K562 (cell line): ENCODE results near the gene PCDH9. TPM values are rescaled to one million over a fixed set of nuclear protein-coding genes. Genes with fewer than 3 reads are reported as not detected.

Experiments used
- ATAC-seq: fragments of 200-7000 bp; cut with Tn5 transposase; 3 replicates; pipeline ENCODE4 v1.9.1; 2020; ENCODE audit warnings: moderate library complexity
- BruUV-seq: library from RNA; stranded (reverse); fragments of 400-500 nt; replicated peaks from 2 replicates; lab custom pipeline; 2021; lab: Mats Ljungman, UMichigan
- CTCF ChIA-PET: fragments of 300-600 bp; formaldehyde crosslinking; extraction: SDS; loops from one replicate; lab custom pipeline; 2021; ENCODE audit warnings: low intra/inter-chr PET ratio; lab: Yijun Ruan, JAX
- POLR2A ChIA-PET: fragments of 300-600, 350-650 bp; sonication (Branson Sonifier 250); formaldehyde crosslinking; extraction: SDS; loops from one replicate; lab custom pipeline; 2021; ENCODE audit warnings: antibody characterized with exemption, inconsistent platforms; lab: Yijun Ruan, JAX
- DNase-seq, 4 experiments: peaks; one replicate each; pipeline versions ENCODE4 v3.0.0 to v3.0.0-alpha.2; 2011 to 2018; ENCODE audit warnings: low spot score in 3 of 4, mixed read lengths in 3 of 4; ENCODE audit errors: extremely low read depth in 1 of 4
- FAIRE-seq: peaks from 2 replicates; lab custom pipeline; 2011; peaks lifted over from hg19 to GRCh38; lab: Jason Lieb, UNC
- H2AFZ ChIP-seq: 2 replicates; pipeline ENCODE4 v1.6.0; 2011; ENCODE audit warnings: low read depth, low read length, control low read depth, inconsistent platforms
- H3K27ac ChIP-seq: fragments of 200-600 bp; 3 replicates; pipeline ENCODE4 v1.8.0; 2011; ENCODE audit warnings: low read depth, mild to moderate bottlenecking, control low read depth, inconsistent platforms, low read length, moderate library complexity, mixed read lengths; ENCODE audit errors: extremely low read depth
- H3K27me3 ChIP-seq, 2 experiments: fragments of 300-600 bp in 1 of 2; 2 replicates in 1 of 2; 3 replicates in 1 of 2; pipeline versions ENCODE4 v1.6.0 to v1.8.0; 2011; ENCODE audit warnings: inconsistent platforms in 2 of 2, low read length in 2 of 2, mild to moderate bottlenecking in 1 of 2, mixed read lengths in 1 of 2, moderate library complexity in 1 of 2; ENCODE audit not compliant: control insufficient read depth in 2 of 2, insufficient read depth in 2 of 2
- H3K36me3 ChIP-seq: fragments of 300-600 bp; 3 replicates; pipeline ENCODE4 v1.8.0; 2011; ENCODE audit warnings: mild to moderate bottlenecking, low read length, inconsistent platforms; ENCODE audit not compliant: control insufficient read depth, insufficient read depth
- H3K4me1 ChIP-seq, 2 experiments: fragments of 200-600 bp in 1 of 2; replicated peaks in 1 of 2; 2 replicates in 1 of 2; 3 replicates in 1 of 2; pipeline versions ENCODE4 v1.5.1 to v1.8.0; 2011; ENCODE audit warnings: inconsistent platforms in 2 of 2, low read length in 2 of 2, mild to moderate bottlenecking in 1 of 2, mixed read lengths in 1 of 2, moderate library complexity in 1 of 2; ENCODE audit not compliant: control insufficient read depth in 2 of 2, insufficient read depth in 2 of 2
- H3K4me2 ChIP-seq: 2 replicates; pipeline ENCODE4 v1.6.1; 2011; ENCODE audit warnings: low read length, control low read depth, inconsistent platforms, mixed read lengths; ENCODE audit not compliant: insufficient read depth
- H3K4me3 ChIP-seq: fragments of 200-600 bp; sonication (generic), shearing (Covaris generic); 2 replicates; pipeline ENCODE4 v1.5.1; 2016; ENCODE audit warnings: control low read depth, inconsistent platforms
- H3K79me2 ChIP-seq: fragments of 200-600 bp; 3 replicates; pipeline ENCODE4 v1.8.0; 2011; ENCODE audit warnings: low read length, inconsistent platforms; ENCODE audit not compliant: control insufficient read depth, insufficient read depth
- H3K9ac ChIP-seq, 2 experiments: 2 replicates each; pipeline versions ENCODE4 v1.6.0 to v1.6.1; 2011; ENCODE audit warnings: low read depth in 2 of 2, low read length in 2 of 2, control low read depth in 1 of 2, inconsistent platforms in 1 of 2, mild to moderate bottlenecking in 1 of 2, mixed read lengths in 1 of 2; ENCODE audit not compliant: insufficient read depth in 1 of 2
- H3K9me1 ChIP-seq: one replicate; pipeline ENCODE4 v1.6.0; 2011; ENCODE audit warnings: inconsistent platforms, mild to moderate bottlenecking, low read length, moderate library complexity; ENCODE audit not compliant: control insufficient read depth, insufficient read depth
- H3K9me3 ChIP-seq: replicated peaks from 2 replicates; pipeline ENCODE4 v1.5.1; 2011; ENCODE audit warnings: low read depth, low read length, inconsistent platforms; ENCODE audit not compliant: control insufficient read depth, insufficient read depth
- H4K20me1 ChIP-seq: replicated peaks from 2 replicates; pipeline ENCODE4 v1.6.1; 2011; ENCODE audit warnings: low read length, inconsistent platforms, mixed read lengths; ENCODE audit not compliant: control insufficient read depth, insufficient read depth
- COPS2 ChIP-seq: fragments of 450-650 bp; conservative IDR thresholded peaks from 2 replicates; pipeline ENCODE4 v1.6.1; 2016; ENCODE audit warnings: mild to moderate bottlenecking, moderate library complexity
- IFI16 ChIP-seq: fragments of 250-450 bp; sonication (Bioruptor Pico); IDR thresholded peaks from 2 replicates; pipeline ENCODE4 v2.1.2; 2022; ENCODE audit warnings: mild to moderate bottlenecking, inconsistent platforms
- KAT2B ChIP-seq: IDR thresholded peaks from one replicate; pipeline ENCODE4 v1.6.1; 2012; ENCODE audit warnings: low read depth, mild to moderate bottlenecking, control low read depth, inconsistent platforms, low read length, moderate library complexity
- KLF1 ChIP-seq: fragments of 450-650 bp; IDR thresholded peaks from 2 replicates; pipeline ENCODE4 v1.6.1; 2016; ENCODE audit warnings: missing genetic modification characterization, missing compliant biosample characterization
- MTA2 ChIP-seq: fragments of 450-650 bp; IDR thresholded peaks from 2 replicates; pipeline ENCODE4 v1.6.1; 2016; ENCODE audit warnings: low read depth
- POLR2A ChIP-seq: fragments of 450-650 bp; conservative IDR thresholded peaks from 2 replicates; pipeline ENCODE4 v1.6.1; 2016
- SAFB2 ChIP-seq: fragments of 200-400 bp; formaldehyde crosslinking; IDR thresholded peaks from 2 replicates; pipeline ENCODE4 v1.6.1; 2018; ENCODE audit warnings: borderline replicate concordance, low read length, low read depth, moderate library complexity; ENCODE audit not compliant: severe bottlenecking
- SMAD3 ChIP-seq: fragments of 450-650 bp; formaldehyde crosslinking; conservative IDR thresholded peaks from 2 replicates; pipeline ENCODE4 v1.4.0; 2020; ENCODE audit warnings: mild to moderate bottlenecking
- SRSF7 ChIP-seq: fragments of 200-400 bp; formaldehyde crosslinking; optimal IDR thresholded peaks from 2 replicates; pipeline ENCODE3; 2017; ENCODE audit warnings: mild to moderate bottlenecking, low read depth, low read length
- ZNF140 ChIP-seq: fragments of 250-450 bp; sonication (Bioruptor Pico); IDR thresholded peaks from 2 replicates; pipeline ENCODE4 v1.8.0; 2021; ENCODE audit warnings: moderate library complexity, mild to moderate bottlenecking, inconsistent platforms
- ZNF146 ChIP-seq: IDR thresholded peaks from one replicate; pipeline ENCODE4 v1.6.1; 2018; ENCODE audit warnings: missing compliant biosample characterization; ENCODE audit not compliant: unreplicated experiment
- ZNF239 ChIP-seq: fragments of 250-450 bp; sonication (Bioruptor Pico); IDR thresholded peaks from 2 replicates; pipeline ENCODE4 v1.4.0; 2020; ENCODE audit warnings: mild to moderate bottlenecking
- ZNF274 ChIP-seq: IDR thresholded peaks from 2 replicates; pipeline ENCODE4 v1.6.1; 2011; ENCODE audit warnings: low read depth, mild to moderate bottlenecking, low read length, moderate library complexity, borderline replicate concordance
- WGBS: fragments of 100-300 bp; shearing (Covaris generic); methylation state at CpG from one replicate; pipeline ENCODE4 v1.1.6; 2016; ENCODE audit warnings: low coverage, mixed read lengths; ENCODE audit not compliant: insufficient coverage; ENCODE audit errors: missing lambda C conversion rate; 5-methylcytosine and 5-hydroxymethylcytosine counted together
- in situ Hi-C: fragments of 300-500 bp; cut with MboI; formaldehyde crosslinking; loops from 4 replicates; pipeline ENCODE4 v1.15.0; 2018; ENCODE audit warnings: inconsistent platforms, mixed read lengths
- intact Hi-C: fragments of 100-400 bp; cut with micrococcal nuclease; formaldehyde crosslinking; loops from 2 replicates; pipeline ENCODE4 v1.14.2; 2022
- polyA plus RNA-seq, 8 experiments: library from polyadenylated mRNA; depleted of rRNA in 4 of 8; stranded (reverse) in 5 of 8; unstranded in 3 of 8; fragments of >200 nt; fragmentation: Nextera tagmentation in 2 of 8; fragmentation: Illumina TruSeq in 1 of 8; extraction: Ambion mirVana in 2 of 8; extraction: Trizol in 1 of 8; gene quantifications; 2 replicates each; pipeline versions ENCODE4 v1.2.1 to v1.2.3, GENCODE V29; 2011 to 2014; ENCODE audit warnings: inconsistent platforms in 1 of 8, missing spikeins in 1 of 8
- total RNA-seq, 7 experiments: library from RNA; depleted of rRNA in 6 of 7; stranded (reverse); fragments of >200 nt in 6 of 7; fragmentation: Illumina TruSeq in 2 of 7; extraction: Trizol in 2 of 7; gene quantifications; 2 replicates each; pipeline versions ENCODE4 v1.2.1 to v1.2.3, GENCODE V29; 2011 to 2021; ENCODE audit warnings: low replicate concordance in 1 of 7
- TF ChIP-seq, protein P1 (sequence below): fragments of 250-450 bp; sonication (Bioruptor Pico); IDR thresholded peaks from 2 replicates; pipeline ENCODE4 v1.5.0; 2021; ENCODE audit warnings: mild to moderate bottlenecking, borderline replicate concordance
- TF ChIP-seq, protein P2 (sequence below): fragments of 450-650 bp; IDR thresholded peaks from 2 replicates; pipeline ENCODE4 v1.6.1; 2016; ENCODE audit warnings: antibody characterized with exemption

Gene PCDH9
- total and polyA plus RNA-seq, 9 of the 15 experiments (the other 6 are each of a cell fraction or from before 2014, with no cell fraction given): 1.1 to 6.7 (median 4.9) TPM

DNA sequence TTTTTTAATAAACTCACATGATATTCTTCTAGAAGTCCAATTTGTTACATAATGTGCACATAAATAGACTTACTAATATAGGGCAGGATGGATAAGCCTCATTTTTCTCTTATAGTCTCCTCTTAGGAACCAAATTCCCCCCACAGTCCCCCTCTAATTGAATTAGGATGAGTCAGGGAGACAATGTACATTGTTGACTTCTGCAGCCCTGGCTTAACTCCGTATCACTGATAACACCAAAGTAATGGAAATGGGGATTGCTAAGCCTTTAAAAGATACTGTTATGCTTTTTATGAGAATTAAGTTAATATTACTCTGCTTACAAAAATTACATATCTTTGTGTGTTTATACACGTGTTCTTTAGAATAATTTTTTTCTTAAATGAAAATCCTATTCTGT, 5.1 kb upstream of the PCDH9 start:
- intact Hi-C loops: loop anchor here (10.0 kb wide), 1 partner anchor 1310 kb away; no protein-coding TSS in a partner anchor
- 6% methylated on average over 2 of the region's 2 CpGs for WGBS
- H3K4me3 ChIP-seq: no peak overlapping the region

More for the DNA sequence above, 5.1 kb upstream of the PCDH9 start:
- Histone ChIP-seq H2AFZ (no peak overlapping the region), H3K9ac (no peak overlapping the region), H3K4me2 (no peak overlapping the region), H3K4me1 (peaks cover 0 to 9% of the 10 kb centered on the region in 2 experiments; a peak in 2 of 5 replicates), H4K20me1 (no peaks in the 10 kb centered on the region), H3K36me3 (no peaks in the 10 kb centered on the region), H3K27me3 (no peaks in the 10 kb centered on the region), H3K27ac (no peak overlapping the region), H3K9me3 (no peaks in the 10 kb centered on the region), H3K79me2 (no peaks in the 10 kb centered on the region), H3K9me1 (no peaks in the 10 kb centered on the region)
- no peak for DNase-seq
- CTCF ChIA-PET: no interaction called here
- no TSS peak for BruUV-seq
- POLR2A ChIA-PET: no interaction called here
- FAIRE-seq: no peak
- in situ Hi-C loops: no loop called here
- no peak for ATAC-seq
- TF ChIP-seq SAFB2 (no peak), KAT2B (no peak), ZNF274 (no peak), SMAD3 (CRISPR knock-in tag) (no peak), ZNF140 (no peak), IFI16 (CRISPR knock-in tag) (no peak), MTA2 (no peak), KLF1 (tag) (no peak), ZNF239 (CRISPR knock-in tag) (no peak), SRSF7 (no peak), COPS2 (no peak), ZNF146 (CRISPR knock-in tag) (no peak), POLR2A (no peak)
- TF ChIP-seq, protein P1, sequence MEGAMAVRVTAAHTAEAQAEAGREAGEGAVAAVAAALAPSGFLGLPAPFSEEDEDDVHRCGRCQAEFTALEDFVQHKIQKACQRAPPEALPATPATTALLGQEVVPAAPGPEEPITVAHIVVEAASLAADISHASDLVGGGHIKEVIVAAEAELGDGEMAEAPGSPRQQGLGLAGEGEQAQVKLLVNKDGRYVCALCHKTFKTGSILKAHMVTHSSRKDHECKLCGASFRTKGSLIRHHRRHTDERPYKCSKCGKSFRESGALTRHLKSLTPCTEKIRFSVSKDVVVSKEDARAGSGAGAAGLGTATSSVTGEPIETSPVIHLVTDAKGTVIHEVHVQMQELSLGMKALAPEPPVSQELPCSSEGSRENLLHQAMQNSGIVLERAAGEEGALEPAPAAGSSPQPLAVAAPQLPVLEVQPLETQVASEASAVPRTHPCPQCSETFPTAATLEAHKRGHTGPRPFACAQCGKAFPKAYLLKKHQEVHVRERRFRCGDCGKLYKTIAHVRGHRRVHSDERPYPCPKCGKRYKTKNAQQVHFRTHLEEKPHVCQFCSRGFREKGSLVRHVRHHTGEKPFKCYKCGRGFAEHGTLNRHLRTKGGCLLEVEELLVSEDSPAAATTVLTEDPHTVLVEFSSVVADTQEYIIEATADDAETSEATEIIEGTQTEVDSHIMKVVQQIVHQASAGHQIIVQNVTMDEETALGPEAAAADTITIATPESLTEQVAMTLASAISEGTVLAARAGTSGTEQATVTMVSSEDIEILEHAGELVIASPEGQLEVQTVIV: no peak
- TF ChIP-seq, protein P2, sequence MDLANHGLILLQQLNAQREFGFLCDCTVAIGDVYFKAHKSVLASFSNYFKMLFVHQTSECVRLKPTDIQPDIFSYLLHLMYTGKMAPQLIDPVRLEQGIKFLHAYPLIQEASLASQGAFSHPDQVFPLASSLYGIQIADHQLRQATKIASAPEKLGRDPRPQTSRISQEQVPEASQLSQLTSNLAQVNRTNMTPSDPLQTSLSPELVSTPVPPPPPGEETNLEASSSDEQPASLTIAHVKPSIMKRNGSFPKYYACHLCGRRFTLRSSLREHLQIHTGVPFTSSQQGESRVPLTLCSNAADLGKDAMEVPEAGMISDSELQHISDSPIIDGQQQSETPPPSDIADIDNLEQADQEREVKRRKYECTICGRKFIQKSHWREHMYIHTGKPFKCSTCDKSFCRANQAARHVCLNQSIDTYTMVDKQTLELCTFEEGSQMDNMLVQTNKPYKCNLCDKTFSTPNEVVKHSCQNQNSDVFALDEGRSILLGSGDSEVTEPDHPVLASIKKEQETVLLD: no peak
